ENCODE measurements around the gene OR52B4.

GRCh38 chr11:4370166-4370565 is 2.0 kb upstream of the OR52B4 start:
- TF ChIP-seq, protein P1, sequence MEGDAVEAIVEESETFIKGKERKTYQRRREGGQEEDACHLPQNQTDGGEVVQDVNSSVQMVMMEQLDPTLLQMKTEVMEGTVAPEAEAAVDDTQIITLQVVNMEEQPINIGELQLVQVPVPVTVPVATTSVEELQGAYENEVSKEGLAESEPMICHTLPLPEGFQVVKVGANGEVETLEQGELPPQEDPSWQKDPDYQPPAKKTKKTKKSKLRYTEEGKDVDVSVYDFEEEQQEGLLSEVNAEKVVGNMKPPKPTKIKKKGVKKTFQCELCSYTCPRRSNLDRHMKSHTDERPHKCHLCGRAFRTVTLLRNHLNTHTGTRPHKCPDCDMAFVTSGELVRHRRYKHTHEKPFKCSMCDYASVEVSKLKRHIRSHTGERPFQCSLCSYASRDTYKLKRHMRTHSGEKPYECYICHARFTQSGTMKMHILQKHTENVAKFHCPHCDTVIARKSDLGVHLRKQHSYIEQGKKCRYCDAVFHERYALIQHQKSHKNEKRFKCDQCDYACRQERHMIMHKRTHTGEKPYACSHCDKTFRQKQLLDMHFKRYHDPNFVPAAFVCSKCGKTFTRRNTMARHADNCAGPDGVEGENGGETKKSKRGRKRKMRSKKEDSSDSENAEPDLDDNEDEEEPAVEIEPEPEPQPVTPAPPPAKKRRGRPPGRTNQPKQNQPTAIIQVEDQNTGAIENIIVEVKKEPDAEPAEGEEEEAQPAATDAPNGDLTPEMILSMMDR (IDR thresholded peaks at IDR 0.05; ENCODE audit: low read depth, low read length, poor library complexity, severe bottlenecking), result no peak
- no peak for TF ChIP-seq EZH2phosphoT487 (IDR thresholded peaks at IDR 0.05; ENCODE audit: borderline replicate concordance, low read length)

Measured in DOHH2 (cell line).